ENCODE results near the gene DOC2B. TPM values are rescaled to one million over a fixed set of nuclear protein-coding genes. Genes with fewer than 3 reads are reported as not detected.
A peak's percentile ranks its signal among the peaks of the same experiment; 100 is the strongest.

DOC2B gene
- total and polyA plus RNA-seq, 2 of the 13 experiments (the other 11 are each of a cell fraction or from before 2014, with no cell fraction given), result 0.09 to 0.22 TPM

GRCh38 chr17:193841-194806 is 12.7 kb upstream of the DOC2B start (continued):
- TF ChIP-seq EED (CRISPR knock-in tag; IDR thresholded peaks at IDR 0.05), result no peak
- TF ChIP-seq RFXAP (CRISPR knock-in tag; IDR thresholded peaks at IDR 0.05; ENCODE audit: borderline replicate concordance), result 0 out of 2 replicates have a peak, but pooled peaks have one; percentile 34
- no peak for TF ChIP-seq ZNF136 (CRISPR knock-in tag; IDR thresholded peaks at IDR 0.05; ENCODE audit: low read depth)
- TF ChIP-seq ZNF282 (IDR thresholded peaks at IDR 0.05; ENCODE audit: partially characterized antibody), result no peak
- TF ChIP-seq SSRP1 (CRISPR knock-in tag; IDR thresholded peaks at IDR 0.05), result no peak
- no peak for TF ChIP-seq TOE1 (CRISPR knock-in tag; IDR thresholded peaks at IDR 0.05)
- TF ChIP-seq ZNF678 (CRISPR knock-in tag; IDR thresholded peaks at IDR 0.05), result no peak
- no peak for TF ChIP-seq SOX6 (IDR thresholded peaks at IDR 0.05)
- TF ChIP-seq SOX6 (CRISPR knock-in tag; IDR thresholded peaks at IDR 0.05), result peak; percentile 57; the same call in 1 of the 2 replicates
- no peak for TF ChIP-seq ZNF326 (CRISPR knock-in tag; IDR thresholded peaks at IDR 0.05; ENCODE audit: borderline replicate concordance)
- TF ChIP-seq NCOA5 (CRISPR knock-in tag; IDR thresholded peaks at IDR 0.05), result no peak
- peak in 1 of 2 experiments; percentile 48; a peak in 2 of 4 replicates for TF ChIP-seq POLR2A (IDR thresholded peaks at IDR 0.05; ENCODE audit: insufficient read depth in 1 of 2, low read depth in 2 of 2, low read length in 2 of 2)
- no peak for TF ChIP-seq ZNF644 (CRISPR knock-in tag; IDR thresholded peaks at IDR 0.05; ENCODE audit: low read depth)
- TF ChIP-seq ZBTB1 (CRISPR knock-in tag; IDR thresholded peaks at IDR 0.05; ENCODE audit: borderline replicate concordance), result no peak
- TF ChIP-seq IRX3 (CRISPR knock-in tag; IDR thresholded peaks at IDR 0.05; ENCODE audit: borderline replicate concordance, low read depth), result no peak
- TF ChIP-seq, protein P1, sequence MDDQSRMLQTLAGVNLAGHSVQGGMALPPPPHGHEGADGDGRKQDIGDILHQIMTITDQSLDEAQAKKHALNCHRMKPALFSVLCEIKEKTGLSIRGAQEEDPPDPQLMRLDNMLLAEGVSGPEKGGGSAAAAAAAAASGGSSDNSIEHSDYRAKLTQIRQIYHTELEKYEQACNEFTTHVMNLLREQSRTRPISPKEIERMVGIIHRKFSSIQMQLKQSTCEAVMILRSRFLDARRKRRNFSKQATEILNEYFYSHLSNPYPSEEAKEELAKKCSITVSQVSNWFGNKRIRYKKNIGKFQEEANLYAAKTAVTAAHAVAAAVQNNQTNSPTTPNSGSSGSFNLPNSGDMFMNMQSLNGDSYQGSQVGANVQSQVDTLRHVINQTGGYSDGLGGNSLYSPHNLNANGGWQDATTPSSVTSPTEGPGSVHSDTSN (CRISPR knock-in tag; IDR thresholded peaks at IDR 0.05; ENCODE audit: borderline replicate concordance), result no peak
- TF ChIP-seq PPARG (CRISPR knock-in tag; conservative IDR thresholded peaks at IDR 0.05), result no peak
- no peak for TF ChIP-seq ZNF12 (CRISPR knock-in tag; IDR thresholded peaks at IDR 0.05)
- peak; percentile 59; the same call in 1 of the 2 replicates for TF ChIP-seq MTF2 (CRISPR knock-in tag; IDR thresholded peaks at IDR 0.05; ENCODE audit: borderline replicate concordance)
- no peak for TF ChIP-seq ZNF564 (CRISPR knock-in tag; IDR thresholded peaks at IDR 0.05)
- TF ChIP-seq IKZF4 (CRISPR knock-in tag; IDR thresholded peaks at IDR 0.05; ENCODE audit: borderline replicate concordance, low read depth, not compliant biosample characterization), result no peak
- no peak for TF ChIP-seq ZNF337 (CRISPR knock-in tag; IDR thresholded peaks at IDR 0.05; ENCODE audit: borderline replicate concordance, low read depth)
- TF ChIP-seq, protein P2, sequence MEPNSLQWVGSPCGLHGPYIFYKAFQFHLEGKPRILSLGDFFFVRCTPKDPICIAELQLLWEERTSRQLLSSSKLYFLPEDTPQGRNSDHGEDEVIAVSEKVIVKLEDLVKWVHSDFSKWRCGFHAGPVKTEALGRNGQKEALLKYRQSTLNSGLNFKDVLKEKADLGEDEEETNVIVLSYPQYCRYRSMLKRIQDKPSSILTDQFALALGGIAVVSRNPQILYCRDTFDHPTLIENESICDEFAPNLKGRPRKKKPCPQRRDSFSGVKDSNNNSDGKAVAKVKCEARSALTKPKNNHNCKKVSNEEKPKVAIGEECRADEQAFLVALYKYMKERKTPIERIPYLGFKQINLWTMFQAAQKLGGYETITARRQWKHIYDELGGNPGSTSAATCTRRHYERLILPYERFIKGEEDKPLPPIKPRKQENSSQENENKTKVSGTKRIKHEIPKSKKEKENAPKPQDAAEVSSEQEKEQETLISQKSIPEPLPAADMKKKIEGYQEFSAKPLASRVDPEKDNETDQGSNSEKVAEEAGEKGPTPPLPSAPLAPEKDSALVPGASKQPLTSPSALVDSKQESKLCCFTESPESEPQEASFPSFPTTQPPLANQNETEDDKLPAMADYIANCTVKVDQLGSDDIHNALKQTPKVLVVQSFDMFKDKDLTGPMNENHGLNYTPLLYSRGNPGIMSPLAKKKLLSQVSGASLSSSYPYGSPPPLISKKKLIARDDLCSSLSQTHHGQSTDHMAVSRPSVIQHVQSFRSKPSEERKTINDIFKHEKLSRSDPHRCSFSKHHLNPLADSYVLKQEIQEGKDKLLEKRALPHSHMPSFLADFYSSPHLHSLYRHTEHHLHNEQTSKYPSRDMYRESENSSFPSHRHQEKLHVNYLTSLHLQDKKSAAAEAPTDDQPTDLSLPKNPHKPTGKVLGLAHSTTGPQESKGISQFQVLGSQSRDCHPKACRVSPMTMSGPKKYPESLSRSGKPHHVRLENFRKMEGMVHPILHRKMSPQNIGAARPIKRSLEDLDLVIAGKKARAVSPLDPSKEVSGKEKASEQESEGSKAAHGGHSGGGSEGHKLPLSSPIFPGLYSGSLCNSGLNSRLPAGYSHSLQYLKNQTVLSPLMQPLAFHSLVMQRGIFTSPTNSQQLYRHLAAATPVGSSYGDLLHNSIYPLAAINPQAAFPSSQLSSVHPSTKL (CRISPR knock-in tag; IDR thresholded peaks at IDR 0.05), result peak; percentile 48
- TF ChIP-seq, protein P3, sequence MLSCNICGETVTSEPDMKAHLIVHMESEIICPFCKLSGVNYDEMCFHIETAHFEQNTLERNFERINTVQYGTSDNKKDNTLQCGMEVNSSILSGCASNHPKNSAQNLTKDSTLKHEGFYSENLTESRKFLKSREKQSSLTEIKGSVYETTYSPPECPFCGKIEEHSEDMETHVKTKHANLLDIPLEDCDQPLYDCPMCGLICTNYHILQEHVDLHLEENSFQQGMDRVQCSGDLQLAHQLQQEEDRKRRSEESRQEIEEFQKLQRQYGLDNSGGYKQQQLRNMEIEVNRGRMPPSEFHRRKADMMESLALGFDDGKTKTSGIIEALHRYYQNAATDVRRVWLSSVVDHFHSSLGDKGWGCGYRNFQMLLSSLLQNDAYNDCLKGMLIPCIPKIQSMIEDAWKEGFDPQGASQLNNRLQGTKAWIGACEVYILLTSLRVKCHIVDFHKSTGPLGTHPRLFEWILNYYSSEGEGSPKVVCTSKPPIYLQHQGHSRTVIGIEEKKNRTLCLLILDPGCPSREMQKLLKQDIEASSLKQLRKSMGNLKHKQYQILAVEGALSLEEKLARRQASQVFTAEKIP (CRISPR knock-in tag; IDR thresholded peaks at IDR 0.05; ENCODE audit: borderline replicate concordance), result no peak

All from HepG2 (cell line).